Keratinocyte (primary cell): ENCODE measurements around the gene AP3B1.

Experiments used
- EZH2 ChIP-seq: IDR thresholded peaks from one replicate; pipeline ENCODE4 v1.6.1; 2012; ENCODE audit warnings: inconsistent platforms, mild to moderate bottlenecking, low read length, moderate library complexity
- TF ChIP-seq, protein P1 (sequence below), 3 experiments: IDR thresholded peaks in 1 of 3; conservative IDR thresholded peaks in 1 of 3; optimal IDR thresholded peaks in 1 of 3; 2 replicates in 2 of 3; 3 replicates in 1 of 3; pipeline versions ENCODE3 to v1.5.1; 2011; ENCODE audit warnings: low read length in 3 of 3, mild to moderate bottlenecking in 3 of 3, moderate library complexity in 2 of 3, control low read depth in 1 of 3, inconsistent platforms in 1 of 3; ENCODE audit not compliant: insufficient read depth in 2 of 3; ENCODE audit errors: extremely low read depth in 1 of 3

DNA sequence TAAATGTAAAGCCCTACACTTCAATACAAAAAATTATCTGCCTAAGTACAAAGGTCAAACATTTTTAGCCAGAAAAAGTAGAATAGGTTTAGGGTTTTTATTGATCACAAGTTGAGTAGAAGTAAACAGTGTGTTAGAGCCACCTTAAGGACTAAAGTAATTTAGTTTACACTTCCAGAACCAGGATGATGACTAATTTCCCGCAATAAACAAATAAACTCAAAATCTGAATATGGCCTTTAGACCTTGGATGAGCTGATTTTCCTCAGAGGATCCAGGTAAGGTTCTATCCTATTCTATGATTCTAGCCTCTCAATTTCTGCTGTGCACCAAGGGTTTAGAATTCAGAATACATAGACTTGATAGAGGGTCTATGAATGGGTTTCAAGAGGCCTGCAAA, 338.9 kb downstream of the AP3B1 start:
- no peak for TF ChIP-seq EZH2
- TF ChIP-seq, protein P1, sequence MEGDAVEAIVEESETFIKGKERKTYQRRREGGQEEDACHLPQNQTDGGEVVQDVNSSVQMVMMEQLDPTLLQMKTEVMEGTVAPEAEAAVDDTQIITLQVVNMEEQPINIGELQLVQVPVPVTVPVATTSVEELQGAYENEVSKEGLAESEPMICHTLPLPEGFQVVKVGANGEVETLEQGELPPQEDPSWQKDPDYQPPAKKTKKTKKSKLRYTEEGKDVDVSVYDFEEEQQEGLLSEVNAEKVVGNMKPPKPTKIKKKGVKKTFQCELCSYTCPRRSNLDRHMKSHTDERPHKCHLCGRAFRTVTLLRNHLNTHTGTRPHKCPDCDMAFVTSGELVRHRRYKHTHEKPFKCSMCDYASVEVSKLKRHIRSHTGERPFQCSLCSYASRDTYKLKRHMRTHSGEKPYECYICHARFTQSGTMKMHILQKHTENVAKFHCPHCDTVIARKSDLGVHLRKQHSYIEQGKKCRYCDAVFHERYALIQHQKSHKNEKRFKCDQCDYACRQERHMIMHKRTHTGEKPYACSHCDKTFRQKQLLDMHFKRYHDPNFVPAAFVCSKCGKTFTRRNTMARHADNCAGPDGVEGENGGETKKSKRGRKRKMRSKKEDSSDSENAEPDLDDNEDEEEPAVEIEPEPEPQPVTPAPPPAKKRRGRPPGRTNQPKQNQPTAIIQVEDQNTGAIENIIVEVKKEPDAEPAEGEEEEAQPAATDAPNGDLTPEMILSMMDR (optimal IDR thresholded peaks at IDR 0.05 in 1 of 3, IDR thresholded peaks at IDR 0.05 in 1 of 3, conservative IDR thresholded peaks at IDR 0.05 in 1 of 3; ENCODE audit: extremely low read depth in 1 of 3, insufficient read depth in 2 of 3, low read length in 3 of 3), result no peak
